ENCODE results near the gene DTWD2. TPM values are rescaled to one million over a fixed set of nuclear protein-coding genes. Genes with fewer than 3 reads are reported as not detected.
"Not testable (repeated sequence)": the region's sequence is repeated elsewhere in the genome, so short reads cannot be mapped to it uniquely, and the experiment has no call there.

DTWD2 gene
- total RNA-seq, 2 experiments from 2014 or later: 5.4 to 6.7 TPM

DNA sequence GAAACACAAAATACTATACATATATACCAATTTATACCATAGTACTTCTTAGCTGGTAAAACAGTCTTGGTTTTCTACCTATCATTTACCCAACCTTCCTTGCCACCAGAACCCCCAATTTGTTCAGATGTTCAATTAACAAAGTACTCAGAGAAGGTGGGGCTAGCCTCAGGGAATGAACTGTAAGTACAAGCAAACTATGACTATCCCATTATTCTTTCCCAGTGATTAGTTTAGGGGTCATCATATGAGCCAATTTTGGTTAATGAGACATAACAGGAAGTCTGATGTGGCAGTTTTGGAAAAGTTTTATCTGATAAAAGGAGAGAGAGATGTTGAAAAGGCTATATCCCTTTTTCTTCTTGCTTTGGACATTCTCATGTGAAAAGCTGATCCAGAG, 125.8 kb downstream of the DTWD2 start:
- no peak for DNase-seq
- CTCF ChIA-PET: interaction anchor here (1.3 kb wide), 1 partner anchor 18 kb away, joined by 3 read pairs; no protein-coding TSS in a partner anchor
- Mint-ChIP-seq H3K36me3 (ENCODE audit: low read depth) (peaks cover 1% of the 10 kb centered on the region), H3K9me3 (no peaks in the 10 kb centered on the region), H3K27me3 (no peaks in the 10 kb centered on the region), H3K4me3 (no peak overlapping the region), H3K4me1 (ENCODE audit: low read depth) (no peaks in the 10 kb centered on the region), H3K27ac (no peak overlapping the region)
- intact Hi-C loops (cut with micrococcal nuclease): no loop called here
- TF ChIP-seq CTCF (IDR thresholded peaks at IDR 0.05): no peak
- ATAC-seq: no peak
- POLR2A ChIA-PET: no interaction called here

- intact Hi-C loops (cut with micrococcal nuclease): no loop called here
- CTCF ChIA-PET: interaction anchor here (1.0 kb wide), 1 partner anchor 10 kb away, joined by 4 read pairs; no protein-coding TSS in a partner anchor
These were observed 130.6 kb downstream of the DTWD2 start for GRCh38 chr5:118857700-118858099.

GRCh38 chr5:118854819-118855218, 133.5 kb downstream of the DTWD2 start:
- DNase-seq (no peak), ATAC-seq (no peak)
- Mint-ChIP-seq H3K36me3 (ENCODE audit: low read depth) (peaks cover 8% of the 10 kb centered on the region), H3K27ac (no peak overlapping the region), H3K9me3 (peaks cover 16% of the 10 kb centered on the region), H3K27me3 (no peaks in the 10 kb centered on the region), H3K4me3 (no peak overlapping the region), H3K4me1 (ENCODE audit: low read depth) (no peaks in the 10 kb centered on the region)
- POLR2A ChIA-PET: no interaction called here
- TF ChIP-seq CTCF (IDR thresholded peaks at IDR 0.05): no peak
- CTCF ChIA-PET: no interaction called here
- intact Hi-C loops (cut with micrococcal nuclease): no loop called here

More at GRCh38 chr5:118857700-118858099, 130.6 kb downstream of the DTWD2 start:
- peaks cover 6% of the 10 kb centered on the region for H3K9me3 Mint-ChIP-seq
- DNase-seq: no peak
- no peak for ATAC-seq
- H3K4me3 Mint-ChIP-seq: no peak overlapping the region
- H3K4me1 Mint-ChIP-seq (ENCODE audit: low read depth): no peaks in the 10 kb centered on the region
- H3K36me3 Mint-ChIP-seq (ENCODE audit: low read depth): no peaks in the 10 kb centered on the region
- POLR2A ChIA-PET: no interaction called here
- H3K27ac Mint-ChIP-seq: no peak overlapping the region
- no peaks in the 10 kb centered on the region for H3K27me3 Mint-ChIP-seq
- TF ChIP-seq CTCF (IDR thresholded peaks at IDR 0.05): no peak

DNA sequence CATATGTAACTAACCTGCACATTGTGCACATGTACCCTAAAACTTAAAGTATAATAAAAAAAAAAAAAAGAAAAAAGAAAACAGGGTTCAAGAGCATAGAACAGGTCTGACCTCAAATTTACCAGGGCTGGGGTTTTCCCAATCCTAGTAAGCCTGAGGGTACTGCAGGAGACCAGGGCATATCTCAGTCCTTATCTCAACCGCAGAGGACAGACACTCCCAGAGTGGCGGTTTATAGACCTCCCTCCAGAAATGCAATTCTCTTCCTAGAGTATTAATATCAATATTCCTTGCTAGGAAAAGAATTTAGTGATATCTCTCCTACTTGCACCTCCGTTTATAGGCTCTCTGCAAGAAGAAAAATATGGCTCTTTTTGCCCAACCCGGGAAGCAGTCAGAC, 136.6 kb downstream of the DTWD2 start:
- H3K27me3 Mint-ChIP-seq; POLR2A ChIA-PET; ATAC-seq; H3K27ac Mint-ChIP-seq; H3K36me3 Mint-ChIP-seq (ENCODE audit: low read depth); CTCF ChIA-PET; intact Hi-C loops (cut with micrococcal nuclease); H3K4me1 Mint-ChIP-seq (ENCODE audit: low read depth); H3K4me3 Mint-ChIP-seq; DNase-seq: not testable (repeated sequence)
- H3K9me3 Mint-ChIP-seq: peaks cover 20% of the 10 kb centered on the region

GRCh38 chr5:118849507-118849906, 138.8 kb downstream of the DTWD2 start:
- ATAC-seq; intact Hi-C loops (cut with micrococcal nuclease); POLR2A ChIA-PET; H3K4me3 Mint-ChIP-seq; CTCF ChIA-PET; H3K4me1 Mint-ChIP-seq (ENCODE audit: low read depth); H3K27me3 Mint-ChIP-seq; H3K36me3 Mint-ChIP-seq (ENCODE audit: low read depth); DNase-seq; H3K27ac Mint-ChIP-seq: not testable (repeated sequence)
- H3K9me3 Mint-ChIP-seq: peaks cover 20% of the 10 kb centered on the region

DNA sequence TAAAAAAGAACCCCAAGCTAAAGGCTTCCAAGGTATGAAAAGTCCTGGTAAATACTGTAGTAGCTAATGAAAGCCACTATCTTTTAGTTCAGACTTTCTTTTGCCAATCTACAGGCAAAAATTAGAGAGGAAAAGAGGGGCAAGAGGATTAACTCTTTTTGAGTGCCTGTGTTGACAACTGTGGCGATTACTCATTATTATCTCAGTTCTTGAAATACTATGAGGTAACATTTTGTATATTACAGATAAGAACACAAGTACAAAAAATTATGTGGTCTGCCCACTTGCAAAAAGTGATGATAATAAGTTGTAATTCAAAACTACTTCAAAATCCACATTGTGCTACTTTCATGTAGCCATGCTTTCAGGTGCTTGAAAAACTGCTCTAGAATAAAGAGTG, 144.0 kb downstream of the DTWD2 start:
- ChIA-PET POLR2A (no interaction called here), CTCF (interaction anchor here (0.6 kb wide), 1 partner anchor 52 kb away, joined by 3 read pairs; no protein-coding TSS in a partner anchor)
- TF ChIP-seq CTCF (IDR thresholded peaks at IDR 0.05): no peak
- intact Hi-C loops (cut with micrococcal nuclease): no loop called here
- no peaks in the 10 kb centered on the region for H3K27me3 Mint-ChIP-seq
- no peaks in the 10 kb centered on the region for H3K4me1 Mint-ChIP-seq (ENCODE audit: low read depth)
- peaks cover 4% of the 10 kb centered on the region for H3K36me3 Mint-ChIP-seq (ENCODE audit: low read depth)
- no peak for ATAC-seq
- no peak overlapping the region for H3K4me3 Mint-ChIP-seq
- no peak overlapping the region for H3K27ac Mint-ChIP-seq
- H3K9me3 Mint-ChIP-seq: peaks cover 3% of the 10 kb centered on the region
- no peak for DNase-seq
